Frontal cortex (tissue), 1 donor: ENCODE results near the gene CATSPERE. TPM values are rescaled to one million over a fixed set of nuclear protein-coding genes. Genes with fewer than 3 reads are reported as not detected.

Experiments
- small RNA-seq: library from RNA; depleted of rRNA; stranded (forward); fragments of <200 nt; gene quantifications from one replicate; pipeline ENCODE3, GENCODE V24; 2014
- total RNA-seq: library from RNA; depleted of rRNA; stranded (reverse); fragments of >200 nt; gene quantifications from one replicate; pipeline ENCODE4 v1.2.3, GENCODE V29; 2014

The CATSPERE gene
- total RNA-seq, 1 donor from 2014 or later: 2.0 TPM

Small RNA genes within 50 kb of the gene (small RNA-seq; reads per million reads assigned to genes)
- gene CYCSP5: not detected

Other genes with a start within 250 kb of the CATSPERE start
- 68.5 TPM for gene ADSS2, start 9.4 kb upstream of the CATSPERE start, total RNA-seq
- gene DESI2, start 191.9 kb downstream of the CATSPERE start, total RNA-seq: 37.9 TPM